HG03066 (cell line): ENCODE measurements around the gene MIF4GD.
"Not testable (repeated sequence)": the region's sequence is repeated elsewhere in the genome, so short reads cannot be mapped to it uniquely, and the experiment has no call there.

Experiments used
- ATAC-seq: cut with Tn5 transposase; IDR thresholded peaks from one replicate; pipeline ENCODE4 v1.9.1; 2021; ENCODE audit warnings: low read depth; ENCODE audit not compliant: unreplicated experiment

The MIF4GD gene

GRCh38 chr17:75289115-75289831, 18.2 kb upstream of the MIF4GD start, which contains the start of gene SLC25A19:
Gene SLC25A19, minus strand, starts transcription at chr17:75289433. Its CDS starts 2,669 bp downstream, at chr17:75286764.
- ATAC-seq: peak; percentile 90

- peak; percentile 16 for ATAC-seq
Observed at GRCh38 chr17:75288770-75289114, 17.7 kb upstream of the MIF4GD start.

GRCh38 chr17:75288359-75288758, 17.3 kb upstream of the MIF4GD start:
- ATAC-seq: no peak

GRCh38 chr17:75287221-75287620, 16.2 kb upstream of the MIF4GD start:
- ATAC-seq: no peak

GRCh38 chr17:75285123-75285522, 14.1 kb upstream of the MIF4GD start:
- ATAC-seq: no peak

- ATAC-seq: not testable (repeated sequence)
Observed at GRCh38 chr17:75280189-75280588, 9.2 kb upstream of the MIF4GD start.

GRCh38 chr17:75277664-75278071, 6.6 kb upstream of the MIF4GD start:
- no peak for ATAC-seq

GRCh38 chr17:75273977-75274708, 3.1 kb upstream of the MIF4GD start:
- ATAC-seq: no peak

- ATAC-seq: no peak
Observed at GRCh38 chr17:75272848-75273184, 1.8 kb upstream of the MIF4GD start.

- ATAC-seq: no peak
Observed at GRCh38 chr17:75271955-75272847, 1.2 kb upstream of the MIF4GD start.

- peak; percentile 59 for ATAC-seq
Observed at GRCh38 chr17:75271233-75271954, 363 bp upstream of the MIF4GD start.

GRCh38 chr17:75270218-75270965, 639 bp downstream of the MIF4GD start:
- peak; percentile 51 for ATAC-seq

GRCh38 chr17:75269844-75270217, 1.2 kb downstream of the MIF4GD start:
- no peak for ATAC-seq

- ATAC-seq: no peak
Observed at GRCh38 chr17:75267411-75268232, 3.4 kb downstream of the MIF4GD start.

- ATAC-seq: no peak
Observed at GRCh38 chr17:75267153-75267410, 3.9 kb downstream of the MIF4GD start.

- no peak for ATAC-seq
Observed at GRCh38 chr17:75266316-75267152, 4.5 kb downstream of the MIF4GD start.

- no peak for ATAC-seq
Observed at GRCh38 chr17:75265614-75266315, 5.3 kb downstream of the MIF4GD start.

GRCh38 chr17:75263055-75263454, 8.0 kb downstream of the MIF4GD start:
- ATAC-seq: no peak
